Ectodermal cell (in vitro differentiated cells): Measurements from ENCODE around the gene MEAK7.
A peak's percentile ranks its signal among the peaks of the same experiment; 100 is the strongest.

Source experiments
- H3K27ac ChIP-seq: 2 replicates; pipeline ENCODE4 v1.7.0; 2013; ENCODE audit warnings: mild to moderate bottlenecking, low read depth, low read length; ENCODE audit not compliant: insufficient read depth, poor library complexity, severe bottlenecking
- H3K27me3 ChIP-seq: 2 replicates; pipeline ENCODE4 v1.7.0; 2013; ENCODE audit warnings: mild to moderate bottlenecking, low read length; ENCODE audit not compliant: insufficient read depth, control insufficient read depth, poor library complexity, severe bottlenecking
- H3K36me3 ChIP-seq: one replicate; pipeline ENCODE4 v1.7.0; 2013; ENCODE audit warnings: low read length; ENCODE audit not compliant: control insufficient read depth, insufficient read depth
- H3K4me1 ChIP-seq: one replicate; pipeline ENCODE4 v1.7.0; 2013; ENCODE audit warnings: low read length; ENCODE audit not compliant: control insufficient read depth, insufficient read depth
- H3K4me3 ChIP-seq: 2 replicates; pipeline ENCODE4 v1.7.0; 2013; ENCODE audit warnings: low read depth, low read length, control low read depth; ENCODE audit not compliant: insufficient read depth
- H3K9me3 ChIP-seq: 2 replicates; pipeline ENCODE4 v1.7.0; 2013; ENCODE audit warnings: mild to moderate bottlenecking, low read length, moderate library complexity; ENCODE audit not compliant: control insufficient read depth
- whole genome bisulfite sequencing, 2 experiments: methylation state at CpG; one replicate each; pipeline ENCODE4 v1.1.7; 2013; ENCODE audit warnings: missing lambda C conversion rate in 2 of 2; 5-methylcytosine and 5-hydroxymethylcytosine counted together

The MEAK7 gene

DNA sequence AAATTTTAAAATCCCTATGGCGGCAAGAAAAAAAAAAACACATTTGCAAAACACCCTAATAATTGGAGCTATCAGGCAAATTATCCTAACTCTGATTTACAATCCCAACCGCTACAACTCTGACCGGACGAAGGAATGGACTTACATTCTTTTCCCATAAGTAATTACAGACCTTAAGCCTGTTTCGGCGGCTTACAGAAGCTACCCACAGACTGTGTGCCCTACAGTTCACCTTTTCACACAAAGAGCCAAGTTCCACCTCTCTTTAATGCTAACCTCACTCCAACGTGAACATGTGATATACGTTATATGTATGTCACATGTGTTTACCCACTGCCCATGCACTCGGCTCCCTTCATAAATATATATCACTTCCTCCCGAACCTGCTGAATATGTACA is 8.7 kb upstream of the MEAK7 start:
- WGBS, 2 experiments = 94 to 95% methylated on average over 10 of the region's 10 CpGs
- H3K27me3 ChIP-seq = no peaks in the 10 kb centered on the region
- H3K27ac ChIP-seq = no peak overlapping the region

DNA sequence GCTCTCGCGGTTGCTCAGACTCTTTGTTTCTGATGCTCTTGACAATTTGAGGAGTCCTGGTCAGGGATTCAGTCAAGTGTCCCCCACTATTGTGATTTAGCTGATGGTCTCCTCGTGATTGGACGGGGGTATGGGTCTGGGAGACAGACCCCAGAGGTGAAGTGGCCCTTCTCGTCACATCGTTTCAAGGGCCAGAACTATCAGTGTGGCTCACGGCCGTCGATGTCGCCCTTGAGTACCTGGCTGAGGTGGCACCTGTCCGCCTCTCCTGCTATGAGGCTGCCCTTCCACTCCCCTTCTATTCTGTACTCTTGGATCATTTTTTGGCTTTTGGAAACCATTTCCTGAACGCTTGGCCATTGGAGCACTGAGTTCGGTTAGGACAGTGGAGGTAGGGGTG is 7.4 kb upstream of the MEAK7 start:
- H3K36me3 ChIP-seq = no peaks in the 10 kb centered on the region
- no peaks in the 10 kb centered on the region for H3K27me3 ChIP-seq
- 85 to 89% methylated on average over 13 of the region's 13 CpGs for WGBS, 2 experiments
- peaks cover 10% of the 10 kb centered on the region for H3K4me1 ChIP-seq
- H3K9me3 ChIP-seq = no peaks in the 10 kb centered on the region
- no peak overlapping the region for H3K4me3 ChIP-seq
- no peak overlapping the region for H3K27ac ChIP-seq

More for the DNA sequence above, 8.7 kb upstream of the MEAK7 start:
- peaks cover 10% of the 10 kb centered on the region for H3K4me1 ChIP-seq
- no peaks in the 10 kb centered on the region for H3K9me3 ChIP-seq
- H3K4me3 ChIP-seq = no peak overlapping the region
- no peaks in the 10 kb centered on the region for H3K36me3 ChIP-seq

DNA sequence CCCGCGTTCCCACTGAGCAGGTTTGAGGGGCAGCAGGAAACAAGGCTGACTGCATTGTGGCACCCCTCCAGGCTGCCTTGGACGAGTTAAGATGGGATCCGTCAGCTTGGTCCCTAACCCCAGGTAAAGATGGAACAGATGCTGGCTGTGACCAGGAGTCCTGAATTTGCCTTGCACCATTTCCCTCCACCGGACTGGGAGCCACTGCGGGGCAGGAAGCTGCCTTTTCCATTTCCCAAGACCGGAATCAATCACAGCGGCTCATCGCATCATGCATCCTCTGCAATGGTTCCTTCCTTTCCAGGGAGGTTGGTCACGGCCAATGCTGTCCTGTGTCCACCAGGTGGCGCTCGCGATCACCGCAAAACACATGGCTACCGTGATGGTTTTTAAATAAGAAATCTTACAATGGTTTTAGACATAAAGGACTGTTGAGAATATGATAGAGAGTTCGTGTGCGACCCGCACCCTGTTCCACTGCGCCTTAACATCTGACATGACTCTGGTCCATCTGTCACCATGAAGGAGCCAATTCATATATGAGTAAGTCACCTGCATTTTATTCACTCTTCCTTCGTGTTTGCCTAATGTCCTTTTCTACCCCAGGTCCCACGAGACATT is 6.8 kb upstream of the MEAK7 start:
- Histone ChIP-seq H3K4me3 (no peak overlapping the region), H3K27me3 (no peaks in the 10 kb centered on the region), H3K36me3 (no peaks in the 10 kb centered on the region), H3K4me1 (peaks cover 10% of the 10 kb centered on the region), H3K9me3 (no peaks in the 10 kb centered on the region), H3K27ac (no peak overlapping the region)
- WGBS, 2 experiments = 17 to 18% methylated on average over 21 of the region's 21 CpGs

DNA sequence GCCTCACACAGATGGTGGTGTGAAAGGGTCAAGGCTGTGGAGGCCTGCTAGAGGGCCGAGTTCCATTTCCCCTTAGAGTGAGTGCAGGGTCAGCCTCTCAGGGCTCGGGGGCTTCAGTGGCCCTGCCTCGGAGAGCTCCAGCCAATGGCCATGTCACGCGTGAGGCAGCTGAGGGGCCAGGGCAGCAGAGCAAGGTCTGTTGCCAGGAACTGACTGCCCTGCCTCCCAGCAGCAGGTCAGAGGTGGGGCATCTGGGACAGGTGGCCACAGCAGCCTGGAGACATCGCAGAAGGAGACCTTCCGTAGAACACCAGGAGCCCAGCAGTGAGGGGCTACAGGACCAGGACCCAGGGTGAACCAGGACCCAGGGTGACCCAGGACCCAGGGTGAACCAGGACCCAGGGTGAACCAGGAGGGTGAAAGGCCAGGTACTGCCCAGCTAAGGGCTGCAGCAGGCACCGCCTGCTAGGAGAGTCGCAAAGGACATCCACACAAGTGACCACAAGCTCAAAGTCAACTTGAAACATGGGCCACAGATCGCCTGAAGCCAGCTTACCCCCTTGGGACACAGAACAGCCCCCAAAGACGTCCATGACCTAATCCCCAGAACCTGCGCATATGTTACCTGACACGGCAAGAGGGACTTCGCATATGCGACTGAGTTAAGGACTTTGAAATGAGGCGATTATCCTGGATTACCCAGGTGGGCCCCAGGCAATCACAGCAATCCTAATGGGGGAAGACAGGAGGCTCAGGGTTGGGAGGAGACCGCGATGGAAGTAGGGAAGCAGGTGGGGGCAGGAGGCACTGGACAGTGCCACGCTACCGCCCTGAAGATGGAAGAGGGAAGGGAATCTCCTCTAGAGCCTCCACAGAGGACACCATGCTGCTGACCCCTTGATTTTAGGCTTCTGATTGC is 4.8 kb upstream of the MEAK7 start:
- H3K27me3 ChIP-seq = no peaks in the 10 kb centered on the region
- WGBS, 2 experiments = 74 to 75% methylated on average over 20 of the region's 20 CpGs
- no peak overlapping the region for H3K4me3 ChIP-seq
- H3K4me1 ChIP-seq = peaks cover 8% of the 10 kb centered on the region
- no peaks in the 10 kb centered on the region for H3K36me3 ChIP-seq
- no peak overlapping the region for H3K27ac ChIP-seq
- H3K9me3 ChIP-seq = no peaks in the 10 kb centered on the region

DNA sequence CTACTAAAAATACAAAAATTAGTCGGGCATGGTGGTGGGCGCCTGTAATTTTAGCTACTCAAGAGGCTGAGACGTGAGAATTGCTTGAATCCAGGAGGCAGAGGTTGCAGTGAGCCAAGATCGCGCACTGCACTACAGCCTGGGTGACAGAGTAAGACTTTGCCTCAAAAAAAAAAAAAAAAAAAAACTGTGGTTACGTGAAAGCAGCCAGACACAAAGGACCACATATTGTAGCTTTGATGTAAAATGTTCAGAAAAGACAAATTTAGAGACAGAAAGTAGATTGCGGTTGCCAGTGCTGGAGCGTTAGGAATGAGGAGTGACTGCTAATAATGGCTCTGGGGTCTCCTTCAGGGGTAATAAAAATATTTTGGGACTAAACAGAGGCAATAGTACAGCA is 4.0 kb upstream of the MEAK7 start:
- Histone ChIP-seq H3K27me3 (no peaks in the 10 kb centered on the region), H3K4me1 (peaks cover 8% of the 10 kb centered on the region), H3K27ac (no peak overlapping the region), H3K36me3 (no peaks in the 10 kb centered on the region), H3K4me3 (no peak overlapping the region), H3K9me3 (no peaks in the 10 kb centered on the region)
- 93 to 94% methylated on average over 8 of the region's 8 CpGs for WGBS, 2 experiments

DNA sequence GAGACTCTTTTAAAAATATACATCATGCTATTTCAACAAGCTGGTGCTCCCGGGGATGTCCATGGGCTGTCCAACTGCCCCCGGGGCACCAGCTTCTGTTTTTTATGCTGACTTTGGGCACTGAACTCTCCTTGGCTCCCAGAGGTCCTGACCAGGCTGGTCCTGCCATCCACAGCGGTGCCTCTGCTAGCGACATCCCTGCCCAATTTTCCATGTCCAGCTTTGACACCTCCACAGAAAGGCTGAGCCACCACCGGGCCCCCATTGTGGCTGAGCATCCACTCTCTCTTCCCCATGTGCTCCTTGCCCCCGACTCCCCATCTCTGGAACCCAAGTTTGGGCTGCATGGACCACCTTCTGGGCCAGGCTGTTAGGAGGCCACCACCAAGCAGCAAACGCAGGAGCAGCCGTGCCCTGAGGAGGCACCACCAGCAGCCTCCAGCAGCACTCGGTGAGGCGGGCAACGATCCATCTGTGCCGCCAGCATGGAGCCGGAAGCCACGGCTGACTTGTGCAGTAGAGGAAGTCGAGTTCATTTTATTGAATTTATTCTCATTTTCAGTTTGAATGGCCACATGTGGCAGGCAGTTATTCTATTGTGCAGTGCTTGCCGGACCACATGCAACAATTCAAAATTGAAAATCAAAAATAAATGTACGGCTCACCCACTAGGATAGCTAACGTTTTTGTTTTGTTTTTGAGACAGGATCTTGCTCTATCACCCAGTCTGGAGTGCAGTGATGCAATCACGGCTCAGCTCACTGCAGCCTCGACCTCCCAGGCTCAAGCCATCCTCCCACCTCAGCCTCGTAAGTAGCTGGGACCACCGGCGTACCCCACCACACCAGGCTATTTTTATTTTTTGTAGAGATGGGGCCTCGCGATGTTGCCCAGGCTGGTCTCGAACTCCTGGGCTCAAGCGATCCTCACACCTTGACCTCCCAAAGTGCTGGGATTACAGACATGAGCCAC is 2.8 kb upstream of the MEAK7 start:
- no peak overlapping the region for H3K27ac ChIP-seq

DNA sequence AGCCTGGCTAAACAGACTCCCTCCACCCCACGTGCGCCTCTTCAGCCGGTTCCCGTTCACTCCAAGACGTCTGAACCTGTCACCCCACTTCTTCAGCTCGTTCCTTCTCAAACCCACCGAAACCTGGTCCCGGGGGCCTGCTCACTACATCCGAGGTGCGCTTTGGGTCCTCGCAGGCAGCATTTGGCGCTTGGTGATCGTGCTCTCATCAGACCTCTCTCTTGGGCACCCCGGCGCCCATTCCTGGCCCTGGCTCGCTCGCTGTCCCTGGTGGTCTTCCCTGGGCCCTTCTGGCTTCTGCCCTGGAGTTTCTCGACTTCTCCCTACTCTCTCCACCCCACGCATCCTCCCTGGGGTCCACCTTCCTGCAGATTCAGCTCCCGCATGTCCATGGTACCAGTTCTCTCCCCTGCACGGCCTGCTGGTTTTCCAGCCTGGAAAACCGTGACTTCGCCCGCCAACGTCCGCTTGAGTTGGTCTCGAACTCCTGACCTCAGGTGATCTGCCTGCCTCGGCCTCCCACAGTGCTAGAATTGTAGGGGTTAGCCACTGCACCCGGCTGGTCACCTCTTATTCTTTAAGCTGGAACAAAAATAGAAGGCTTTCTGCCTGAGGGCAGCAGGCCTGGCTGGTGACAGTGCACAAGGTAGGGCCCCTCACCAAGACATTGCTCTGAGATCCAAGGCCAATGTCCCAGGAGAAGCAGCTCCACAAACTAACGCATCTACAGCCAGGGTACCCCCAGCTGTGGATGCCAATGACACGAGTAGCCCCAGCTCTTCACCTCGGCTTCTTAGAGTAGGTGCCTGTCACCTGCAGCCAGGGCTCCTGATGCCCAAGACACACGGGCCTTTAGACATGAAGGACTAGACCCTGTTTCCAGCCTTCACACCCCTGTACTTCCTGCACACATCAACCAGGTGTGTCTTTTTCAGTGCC is 1.1 kb upstream of the MEAK7 start:
- H3K27me3 ChIP-seq = no peaks in the 10 kb centered on the region
- 88 to 89% methylated on average over 33 of the region's 33 CpGs for WGBS, 2 experiments
- H3K36me3 ChIP-seq = no peaks in the 10 kb centered on the region
- H3K27ac ChIP-seq = no peak overlapping the region
- peaks cover 8% of the 10 kb centered on the region for H3K4me1 ChIP-seq
- peak overlapping the region; percentile 83 for H3K4me3 ChIP-seq
- no peaks in the 10 kb centered on the region for H3K9me3 ChIP-seq

More for the DNA sequence above, 2.8 kb upstream of the MEAK7 start:
- WGBS, 2 experiments = 91 to 93% methylated on average over 27 of the region's 27 CpGs
- Histone ChIP-seq H3K4me3 (no peak overlapping the region), H3K4me1 (peaks cover 8% of the 10 kb centered on the region), H3K9me3 (no peaks in the 10 kb centered on the region), H3K36me3 (no peaks in the 10 kb centered on the region), H3K27me3 (no peaks in the 10 kb centered on the region)

DNA sequence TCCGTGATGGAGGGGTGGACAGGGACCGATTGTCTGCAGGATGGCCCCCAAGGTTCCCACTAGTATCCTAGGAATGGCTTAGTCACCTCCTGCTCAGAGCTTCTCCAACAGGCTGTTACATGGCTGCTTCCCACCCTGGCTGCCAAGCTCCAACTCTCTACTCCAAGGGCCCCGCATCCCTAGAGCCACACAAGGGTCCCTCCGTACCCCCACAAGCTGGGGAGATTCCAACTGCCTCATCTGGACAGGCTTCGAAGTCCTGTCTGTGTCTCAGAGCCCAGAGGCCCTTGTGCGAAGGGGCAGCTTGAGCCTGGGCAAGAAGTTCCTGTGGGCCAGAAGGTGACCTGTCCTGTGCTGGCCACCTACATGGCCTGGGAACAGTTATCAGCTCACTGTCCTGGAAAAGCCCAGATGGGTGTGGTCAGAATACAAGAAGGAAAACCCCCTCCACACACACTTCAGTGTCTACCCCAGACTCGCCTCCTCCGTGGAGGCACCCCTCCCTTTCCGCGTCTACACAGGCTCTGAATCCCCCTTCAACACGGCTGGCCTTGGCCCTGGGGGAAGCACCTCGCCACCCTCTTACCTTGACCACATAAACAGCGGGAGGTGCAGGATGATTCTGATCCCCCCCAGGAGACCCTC is 586 bp downstream of the MEAK7 start:
- Histone ChIP-seq H3K9me3 (no peaks in the 10 kb centered on the region), H3K4me1 (peaks cover 8% of the 10 kb centered on the region), H3K27ac (no peak overlapping the region), H3K36me3 (no peaks in the 10 kb centered on the region), H3K27me3 (no peaks in the 10 kb centered on the region), H3K4me3 (peak overlapping the region; percentile 83)
- WGBS, 2 experiments = 49% methylated on average over 13 of the region's 13 CpGs

DNA sequence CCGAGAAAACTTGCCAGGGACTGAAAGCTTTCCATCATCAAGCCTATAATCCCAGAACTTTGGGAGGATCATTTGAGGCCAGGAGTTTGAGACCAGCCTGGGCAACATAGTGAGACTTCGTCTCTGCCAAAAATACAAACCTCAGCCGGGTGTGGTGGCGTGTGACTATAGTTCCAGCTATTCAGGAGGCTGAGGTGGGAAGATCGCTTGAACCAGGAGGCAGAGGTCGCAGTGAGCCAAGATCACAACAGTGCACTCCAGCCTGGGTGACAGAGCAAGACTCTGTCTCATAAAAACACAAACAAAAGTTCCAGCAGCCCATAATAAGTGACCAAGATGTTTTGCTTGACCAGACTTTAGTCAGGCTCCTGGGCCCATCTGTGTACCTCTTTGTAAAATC is 1.9 kb downstream of the MEAK7 start:
- no peak overlapping the region for H3K27ac ChIP-seq

More for the DNA sequence above, 1.9 kb downstream of the MEAK7 start:
- Histone ChIP-seq H3K4me3 (no peak overlapping the region), H3K27me3 (no peaks in the 10 kb centered on the region), H3K9me3 (no peaks in the 10 kb centered on the region), H3K4me1 (peaks cover 8% of the 10 kb centered on the region), H3K36me3 (peaks cover 1% of the 10 kb centered on the region)
- WGBS, 2 experiments = 86 to 89% methylated on average over 6 of the region's 6 CpGs
